Measurements from ENCODE around the gene TMEM108.

GRCh38 chr3:133360476-133360875 lies 322.3 kb downstream of the TMEM108 start:
- TF ChIP-seq CTCF (IDR thresholded peaks at IDR 0.05) (no peak), POLR2A (IDR thresholded peaks at IDR 0.05) (no peak), EP300 (IDR thresholded peaks at IDR 0.05) (no peak)
